ENCODE results near the gene CA14.

DNA sequence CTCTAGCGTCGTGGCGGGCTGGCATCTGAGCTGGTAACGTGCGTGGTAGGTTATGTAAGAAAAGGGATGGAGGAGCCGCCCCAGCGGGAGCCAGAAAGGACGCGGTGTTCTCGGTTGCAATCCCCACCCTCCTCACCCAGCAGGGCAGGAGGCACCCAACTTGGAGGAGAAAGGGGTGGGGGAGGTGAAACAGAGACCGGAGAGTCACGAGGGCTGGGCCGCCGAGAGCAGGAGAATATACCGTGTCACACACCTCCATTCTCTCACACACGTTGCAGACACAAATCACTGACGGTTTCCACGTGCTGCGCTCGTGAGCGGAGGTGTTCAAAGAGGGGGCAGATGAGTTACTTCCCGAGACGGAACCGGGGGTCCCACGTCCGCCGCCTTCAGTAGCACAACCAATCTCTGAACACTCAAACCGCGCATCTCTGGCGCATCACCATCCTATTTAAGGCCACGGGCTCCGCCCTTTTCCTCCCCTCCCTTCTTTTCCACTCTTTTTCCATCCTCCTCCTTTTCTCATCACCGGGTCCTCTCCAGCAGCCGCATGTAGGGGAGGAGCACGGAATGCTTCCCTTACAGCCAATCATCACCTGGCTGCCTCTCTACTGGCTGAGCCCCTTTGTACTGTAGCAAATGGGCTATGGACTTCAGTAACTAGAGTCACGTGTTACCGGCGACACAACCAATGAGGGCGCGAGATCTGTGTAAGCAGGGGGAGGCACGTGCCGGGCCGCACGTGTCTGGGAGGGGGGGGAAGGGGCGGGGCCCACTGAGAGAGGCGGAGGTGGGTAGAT, 24.4 kb downstream of the CA14 start, which contains the start of gene CIART:
- TF ChIP-seq KAT7 (CRISPR knock-in tag; IDR thresholded peaks at IDR 0.05; ENCODE audit: borderline replicate concordance): no peak
- TF ChIP-seq, protein P1, sequence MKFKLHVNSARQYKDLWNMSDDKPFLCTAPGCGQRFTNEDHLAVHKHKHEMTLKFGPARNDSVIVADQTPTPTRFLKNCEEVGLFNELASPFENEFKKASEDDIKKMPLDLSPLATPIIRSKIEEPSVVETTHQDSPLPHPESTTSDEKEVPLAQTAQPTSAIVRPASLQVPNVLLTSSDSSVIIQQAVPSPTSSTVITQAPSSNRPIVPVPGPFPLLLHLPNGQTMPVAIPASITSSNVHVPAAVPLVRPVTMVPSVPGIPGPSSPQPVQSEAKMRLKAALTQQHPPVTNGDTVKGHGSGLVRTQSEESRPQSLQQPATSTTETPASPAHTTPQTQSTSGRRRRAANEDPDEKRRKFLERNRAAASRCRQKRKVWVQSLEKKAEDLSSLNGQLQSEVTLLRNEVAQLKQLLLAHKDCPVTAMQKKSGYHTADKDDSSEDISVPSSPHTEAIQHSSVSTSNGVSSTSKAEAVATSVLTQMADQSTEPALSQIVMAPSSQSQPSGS (CRISPR knock-in tag; IDR thresholded peaks at IDR 0.05; ENCODE audit: borderline replicate concordance, low read depth): peak; percentile 10; the same call in 1 of the 2 replicates
- TF ChIP-seq ZNF138 (CRISPR knock-in tag; conservative IDR thresholded peaks at IDR 0.05): no peak; the same call in 1 of the 2 replicates
- TF ChIP-seq MAX (CRISPR knock-in tag; IDR thresholded peaks at IDR 0.05): peak; percentile 91
- TF ChIP-seq, protein P2, sequence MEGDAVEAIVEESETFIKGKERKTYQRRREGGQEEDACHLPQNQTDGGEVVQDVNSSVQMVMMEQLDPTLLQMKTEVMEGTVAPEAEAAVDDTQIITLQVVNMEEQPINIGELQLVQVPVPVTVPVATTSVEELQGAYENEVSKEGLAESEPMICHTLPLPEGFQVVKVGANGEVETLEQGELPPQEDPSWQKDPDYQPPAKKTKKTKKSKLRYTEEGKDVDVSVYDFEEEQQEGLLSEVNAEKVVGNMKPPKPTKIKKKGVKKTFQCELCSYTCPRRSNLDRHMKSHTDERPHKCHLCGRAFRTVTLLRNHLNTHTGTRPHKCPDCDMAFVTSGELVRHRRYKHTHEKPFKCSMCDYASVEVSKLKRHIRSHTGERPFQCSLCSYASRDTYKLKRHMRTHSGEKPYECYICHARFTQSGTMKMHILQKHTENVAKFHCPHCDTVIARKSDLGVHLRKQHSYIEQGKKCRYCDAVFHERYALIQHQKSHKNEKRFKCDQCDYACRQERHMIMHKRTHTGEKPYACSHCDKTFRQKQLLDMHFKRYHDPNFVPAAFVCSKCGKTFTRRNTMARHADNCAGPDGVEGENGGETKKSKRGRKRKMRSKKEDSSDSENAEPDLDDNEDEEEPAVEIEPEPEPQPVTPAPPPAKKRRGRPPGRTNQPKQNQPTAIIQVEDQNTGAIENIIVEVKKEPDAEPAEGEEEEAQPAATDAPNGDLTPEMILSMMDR (IDR thresholded peaks at IDR 0.05): no peak
- TF ChIP-seq, protein P3, sequence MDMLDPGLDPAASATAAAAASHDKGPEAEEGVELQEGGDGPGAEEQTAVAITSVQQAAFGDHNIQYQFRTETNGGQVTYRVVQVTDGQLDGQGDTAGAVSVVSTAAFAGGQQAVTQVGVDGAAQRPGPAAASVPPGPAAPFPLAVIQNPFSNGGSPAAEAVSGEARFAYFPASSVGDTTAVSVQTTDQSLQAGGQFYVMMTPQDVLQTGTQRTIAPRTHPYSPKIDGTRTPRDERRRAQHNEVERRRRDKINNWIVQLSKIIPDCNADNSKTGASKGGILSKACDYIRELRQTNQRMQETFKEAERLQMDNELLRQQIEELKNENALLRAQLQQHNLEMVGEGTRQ (CRISPR knock-in tag; IDR thresholded peaks at IDR 0.05): peak; percentile 90
- no peak for TF ChIP-seq RELA (CRISPR knock-in tag; IDR thresholded peaks at IDR 0.05; ENCODE audit: borderline replicate concordance)
- TF ChIP-seq, protein P4, sequence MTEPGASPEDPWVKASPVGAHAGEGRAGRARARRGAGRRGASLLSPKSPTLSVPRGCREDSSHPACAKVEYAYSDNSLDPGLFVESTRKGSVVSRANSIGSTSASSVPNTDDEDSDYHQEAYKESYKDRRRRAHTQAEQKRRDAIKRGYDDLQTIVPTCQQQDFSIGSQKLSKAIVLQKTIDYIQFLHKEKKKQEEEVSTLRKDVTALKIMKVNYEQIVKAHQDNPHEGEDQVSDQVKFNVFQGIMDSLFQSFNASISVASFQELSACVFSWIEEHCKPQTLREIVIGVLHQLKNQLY (CRISPR knock-in tag; IDR thresholded peaks at IDR 0.05): no peak
- TF ChIP-seq FOXP4 (CRISPR knock-in tag; IDR thresholded peaks at IDR 0.05): 0 out of 2 replicates have a peak, but pooled peaks have one; percentile 37
- TF ChIP-seq ZNF263 (CRISPR knock-in tag; IDR thresholded peaks at IDR 0.05; ENCODE audit: low read depth): peak; percentile 66
- TF ChIP-seq IRF1 (CRISPR knock-in tag; IDR thresholded peaks at IDR 0.05): no peak
- no peak for TF ChIP-seq TEAD4 (CRISPR knock-in tag; IDR thresholded peaks at IDR 0.05)

Data from WTC11 (cell line).